Smooth muscle cell (in vitro differentiated cells): ENCODE results near the gene ITPR2. TPM values are rescaled to one million over a fixed set of nuclear protein-coding genes. Genes with fewer than 3 reads are reported as not detected.

Source experiments
- DNase-seq: peaks from one replicate; lab custom pipeline; 2025; ENCODE audit not compliant: unreplicated experiment; lab: John Stamatoyannopoulos, UW
- H2AFZ ChIP-seq: fragments of 200-600 bp; sonication (generic); 2 replicates; pipeline ENCODE4 v1.6.0; 2016; ENCODE audit warnings: antibody characterized with exemption, low read depth, mild to moderate bottlenecking
- H3F3A ChIP-seq: fragments of 200-600 bp; sonication (generic); 2 replicates; pipeline ENCODE4 v1.6.0; 2017; ENCODE audit warnings: antibody characterized with exemption, low read depth
- H3K27ac ChIP-seq: fragments of 200-600 bp; sonication (generic); 2 replicates; pipeline ENCODE4 v1.5.1; 2016; ENCODE audit warnings: low read depth, mild to moderate bottlenecking
- H3K27me3 ChIP-seq: fragments of 200-600 bp; sonication (generic); 2 replicates; pipeline ENCODE4 v1.6.1; 2016; ENCODE audit warnings: low read depth, mild to moderate bottlenecking
- H3K36me3 ChIP-seq: fragments of 200-600 bp; sonication (generic); 2 replicates; pipeline ENCODE4 v1.5.1; 2016; ENCODE audit warnings: low read depth
- H3K4me1 ChIP-seq: fragments of 200-600 bp; sonication (generic); 2 replicates; pipeline ENCODE4 v1.5.1; 2016; ENCODE audit warnings: low read depth
- H3K4me2 ChIP-seq: fragments of 200-600 bp; sonication (generic); 2 replicates; pipeline ENCODE4 v1.6.0; 2016; ENCODE audit warnings: mild to moderate bottlenecking
- H3K4me3 ChIP-seq: fragments of 200-600 bp; sonication (generic); 2 replicates; pipeline ENCODE4 v1.5.1; 2016; ENCODE audit warnings: mild to moderate bottlenecking
- H3K79me2 ChIP-seq: fragments of 200-600 bp; sonication (generic); 2 replicates; pipeline ENCODE4 v1.6.0; 2016; ENCODE audit warnings: low read depth, mild to moderate bottlenecking
- H3K9ac ChIP-seq: fragments of 200-600 bp; sonication (generic); 2 replicates; pipeline ENCODE4 v1.6.0; 2016; ENCODE audit warnings: low read depth
- H3K9me3 ChIP-seq: fragments of 200-600 bp; sonication (generic); replicated peaks from 2 replicates; pipeline ENCODE4 v1.5.1; 2016; ENCODE audit warnings: low read depth
- H4K20me1 ChIP-seq: fragments of 200-600 bp; sonication (generic); 2 replicates; pipeline ENCODE4 v1.6.0; 2016; ENCODE audit warnings: low read depth
- WGBS: methylation state at CpG from one replicate; pipeline ENCODE4 v1.1.7; 2016; ENCODE audit warnings: low lambda C conversion rate; 5-methylcytosine and 5-hydroxymethylcytosine counted together
- polyA plus RNA-seq: library from polyadenylated mRNA; unstranded; fragments of >200 nt; fragmentation: Nextera tagmentation; extraction: Ambion mirVana; gene quantifications from 2 replicates; pipeline ENCODE4 v1.2.1, GENCODE V29; 2016
- total RNA-seq: library from RNA; depleted of rRNA; stranded (reverse); fragments of >200 nt; gene quantifications from 2 replicates; pipeline ENCODE4 v1.2.3, GENCODE V29; 2014
- TF ChIP-seq, protein P1 (sequence below): fragments of 200-600 bp; sonication (generic); IDR thresholded peaks from 2 replicates; pipeline ENCODE4 v1.5.1; 2017; ENCODE audit warnings: borderline replicate concordance, mild to moderate bottlenecking, antibody characterized with exemption; ENCODE audit not compliant: insufficient read depth, poor library complexity, severe bottlenecking

The ITPR2 gene
- total and polyA plus RNA-seq, 2 experiments from 2014 or later: 6.8 to 17.4 TPM

DNA sequence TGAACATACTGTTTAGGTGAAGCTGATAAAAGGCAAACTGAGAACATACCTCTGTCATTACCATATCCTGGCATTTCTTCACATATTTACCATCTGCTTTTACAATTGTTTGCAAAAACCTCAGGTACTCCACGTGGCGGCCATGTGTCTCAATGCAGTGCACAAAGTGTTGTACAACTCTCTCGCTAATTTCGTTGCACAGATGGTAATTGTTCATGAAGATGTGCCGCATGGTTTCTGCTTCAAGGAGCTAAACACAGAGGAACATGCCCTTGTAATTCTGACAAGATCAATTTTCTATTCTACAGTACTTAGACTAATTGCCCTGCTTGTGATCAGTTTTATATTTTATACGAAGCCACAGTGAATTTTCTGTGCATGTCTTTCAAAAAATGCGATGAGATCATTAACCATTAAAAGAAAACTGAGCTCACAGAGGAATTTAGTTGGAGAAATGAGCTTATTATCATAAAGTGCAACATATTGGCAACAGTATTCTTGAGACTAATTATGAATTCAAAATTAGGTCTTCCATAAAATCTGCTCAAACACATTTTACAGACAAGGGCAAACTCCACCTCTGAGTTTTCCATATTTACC lies 233.8 kb downstream of the ITPR2 start:
- WGBS: 97% methylated on average over 7 of the region's 7 CpGs
- Histone ChIP-seq H3K9me3 (no peaks in the 10 kb centered on the region), H3K79me2 (no peaks in the 10 kb centered on the region), H3K4me2 (no peak overlapping the region), H4K20me1 (no peaks in the 10 kb centered on the region), H3F3A (no peaks in the 10 kb centered on the region), H2AFZ (no peak overlapping the region), H3K27me3 (no peaks in the 10 kb centered on the region), H3K4me1 (no peaks in the 10 kb centered on the region), H3K4me3 (no peak overlapping the region), H3K36me3 (peaks cover 7% of the 10 kb centered on the region), H3K9ac (no peak overlapping the region), H3K27ac (no peak overlapping the region)
- TF ChIP-seq, protein P1, sequence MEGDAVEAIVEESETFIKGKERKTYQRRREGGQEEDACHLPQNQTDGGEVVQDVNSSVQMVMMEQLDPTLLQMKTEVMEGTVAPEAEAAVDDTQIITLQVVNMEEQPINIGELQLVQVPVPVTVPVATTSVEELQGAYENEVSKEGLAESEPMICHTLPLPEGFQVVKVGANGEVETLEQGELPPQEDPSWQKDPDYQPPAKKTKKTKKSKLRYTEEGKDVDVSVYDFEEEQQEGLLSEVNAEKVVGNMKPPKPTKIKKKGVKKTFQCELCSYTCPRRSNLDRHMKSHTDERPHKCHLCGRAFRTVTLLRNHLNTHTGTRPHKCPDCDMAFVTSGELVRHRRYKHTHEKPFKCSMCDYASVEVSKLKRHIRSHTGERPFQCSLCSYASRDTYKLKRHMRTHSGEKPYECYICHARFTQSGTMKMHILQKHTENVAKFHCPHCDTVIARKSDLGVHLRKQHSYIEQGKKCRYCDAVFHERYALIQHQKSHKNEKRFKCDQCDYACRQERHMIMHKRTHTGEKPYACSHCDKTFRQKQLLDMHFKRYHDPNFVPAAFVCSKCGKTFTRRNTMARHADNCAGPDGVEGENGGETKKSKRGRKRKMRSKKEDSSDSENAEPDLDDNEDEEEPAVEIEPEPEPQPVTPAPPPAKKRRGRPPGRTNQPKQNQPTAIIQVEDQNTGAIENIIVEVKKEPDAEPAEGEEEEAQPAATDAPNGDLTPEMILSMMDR: no peak
- no peak for DNase-seq

DNA sequence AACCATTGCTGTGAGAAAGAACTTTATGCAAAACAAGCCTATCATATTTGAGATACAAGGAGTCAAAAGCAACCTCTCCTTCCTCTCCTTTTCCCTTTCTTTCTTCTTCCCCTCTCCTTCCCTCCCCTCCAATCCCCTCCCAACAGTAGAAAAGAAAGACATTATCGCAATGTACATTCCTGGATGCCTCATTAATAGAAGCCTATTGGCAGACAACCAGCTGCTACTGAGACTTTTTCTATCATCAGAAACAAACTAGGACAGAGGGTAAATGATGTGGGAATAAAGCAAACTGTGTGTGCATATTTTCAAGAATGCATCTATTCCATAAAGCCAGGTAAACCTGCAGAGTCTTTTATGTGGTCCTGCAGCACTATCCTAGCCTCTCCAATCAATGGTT lies 237.2 kb downstream of the ITPR2 start:
- TF ChIP-seq, protein P1: no peak
- no peaks in the 10 kb centered on the region for H3K79me2 ChIP-seq
- 94% methylated on average over 1 of the region's 1 CpG for WGBS

DNA sequence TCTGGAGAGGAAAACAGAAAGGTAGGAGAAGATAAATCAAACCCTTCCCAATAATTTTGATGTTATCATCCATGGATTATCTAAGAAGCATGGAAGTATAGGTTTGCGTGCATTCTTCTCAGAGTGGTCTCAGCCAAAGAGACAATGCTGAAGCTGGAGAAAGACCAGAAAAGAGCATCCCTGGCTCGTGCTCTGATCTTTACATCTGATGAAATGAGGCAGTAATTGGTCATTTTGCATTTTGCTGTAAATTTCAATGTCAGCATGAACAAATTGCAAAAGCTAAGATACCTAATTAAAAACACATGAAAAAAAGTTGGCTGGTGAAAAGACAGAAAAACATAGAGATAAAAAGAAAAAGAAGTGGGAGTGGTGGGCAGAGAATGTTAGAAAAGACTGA lies 252.4 kb downstream of the ITPR2 start:
- Histone ChIP-seq H3K27ac (no peak overlapping the region), H4K20me1 (no peaks in the 10 kb centered on the region), H3K4me2 (no peak overlapping the region), H3K36me3 (no peaks in the 10 kb centered on the region), H3K4me1 (no peaks in the 10 kb centered on the region), H3F3A (no peaks in the 10 kb centered on the region), H3K79me2 (no peaks in the 10 kb centered on the region), H2AFZ (no peak overlapping the region), H3K4me3 (no peak overlapping the region), H3K9ac (no peak overlapping the region), H3K27me3 (no peaks in the 10 kb centered on the region), H3K9me3 (no peaks in the 10 kb centered on the region)
- 94% methylated on average over 2 of the region's 2 CpGs for WGBS
- TF ChIP-seq, protein P1: no peak
- no peak for DNase-seq

More for the DNA sequence above, 237.2 kb downstream of the ITPR2 start:
- DNase-seq: no peak
- H2AFZ ChIP-seq: no peak overlapping the region
- H4K20me1 ChIP-seq: no peaks in the 10 kb centered on the region
- no peak overlapping the region for H3K4me2 ChIP-seq
- H3K4me3 ChIP-seq: no peak overlapping the region
- no peaks in the 10 kb centered on the region for H3F3A ChIP-seq
- H3K36me3 ChIP-seq: peaks cover 7% of the 10 kb centered on the region
- H3K27ac ChIP-seq: no peak overlapping the region
- no peaks in the 10 kb centered on the region for H3K4me1 ChIP-seq
- H3K27me3 ChIP-seq: no peaks in the 10 kb centered on the region
- no peak overlapping the region for H3K9ac ChIP-seq
- no peaks in the 10 kb centered on the region for H3K9me3 ChIP-seq

DNA sequence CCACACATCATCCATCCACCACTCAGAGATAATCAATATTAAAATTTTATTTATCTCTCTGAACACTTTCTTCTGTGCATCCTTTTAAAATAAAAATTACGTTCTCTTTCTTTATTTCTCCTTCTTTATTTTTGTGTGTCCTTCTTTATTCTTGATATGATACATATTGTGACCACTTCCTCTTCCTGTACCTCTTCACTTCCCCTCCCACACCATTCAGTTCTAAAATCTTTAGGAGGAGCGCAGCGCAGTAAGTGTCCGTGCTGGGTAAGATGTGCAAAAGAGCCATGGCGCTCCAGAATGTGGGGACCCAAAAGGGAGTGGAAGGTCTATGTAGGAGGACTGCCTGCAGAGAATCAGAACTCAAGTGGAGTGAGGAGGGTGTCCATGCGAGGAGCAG lies 256.7 kb downstream of the ITPR2 start:
- Histone ChIP-seq H3K79me2 (no peaks in the 10 kb centered on the region), H3K9me3 (no peaks in the 10 kb centered on the region), H3K36me3 (no peaks in the 10 kb centered on the region), H4K20me1 (no peaks in the 10 kb centered on the region), H3K27me3 (no peaks in the 10 kb centered on the region), H3K27ac (no peak overlapping the region), H3K4me1 (no peaks in the 10 kb centered on the region), H3F3A (no peaks in the 10 kb centered on the region), H2AFZ (no peak overlapping the region), H3K4me2 (no peak overlapping the region), H3K4me3 (no peak overlapping the region), H3K9ac (no peak overlapping the region)
- DNase-seq: no peak
- WGBS: 83% methylated on average over 6 of the region's 6 CpGs
- TF ChIP-seq, protein P1: no peak
